Measurements from ENCODE around the gene STK10. TPM values are rescaled to one million over a fixed set of nuclear protein-coding genes. Genes with fewer than 3 reads are reported as not detected.

STK10 gene
- total and polyA plus RNA-seq, 8 donors = 6.6 to 86.6 (median 14.8) TPM

DNA sequence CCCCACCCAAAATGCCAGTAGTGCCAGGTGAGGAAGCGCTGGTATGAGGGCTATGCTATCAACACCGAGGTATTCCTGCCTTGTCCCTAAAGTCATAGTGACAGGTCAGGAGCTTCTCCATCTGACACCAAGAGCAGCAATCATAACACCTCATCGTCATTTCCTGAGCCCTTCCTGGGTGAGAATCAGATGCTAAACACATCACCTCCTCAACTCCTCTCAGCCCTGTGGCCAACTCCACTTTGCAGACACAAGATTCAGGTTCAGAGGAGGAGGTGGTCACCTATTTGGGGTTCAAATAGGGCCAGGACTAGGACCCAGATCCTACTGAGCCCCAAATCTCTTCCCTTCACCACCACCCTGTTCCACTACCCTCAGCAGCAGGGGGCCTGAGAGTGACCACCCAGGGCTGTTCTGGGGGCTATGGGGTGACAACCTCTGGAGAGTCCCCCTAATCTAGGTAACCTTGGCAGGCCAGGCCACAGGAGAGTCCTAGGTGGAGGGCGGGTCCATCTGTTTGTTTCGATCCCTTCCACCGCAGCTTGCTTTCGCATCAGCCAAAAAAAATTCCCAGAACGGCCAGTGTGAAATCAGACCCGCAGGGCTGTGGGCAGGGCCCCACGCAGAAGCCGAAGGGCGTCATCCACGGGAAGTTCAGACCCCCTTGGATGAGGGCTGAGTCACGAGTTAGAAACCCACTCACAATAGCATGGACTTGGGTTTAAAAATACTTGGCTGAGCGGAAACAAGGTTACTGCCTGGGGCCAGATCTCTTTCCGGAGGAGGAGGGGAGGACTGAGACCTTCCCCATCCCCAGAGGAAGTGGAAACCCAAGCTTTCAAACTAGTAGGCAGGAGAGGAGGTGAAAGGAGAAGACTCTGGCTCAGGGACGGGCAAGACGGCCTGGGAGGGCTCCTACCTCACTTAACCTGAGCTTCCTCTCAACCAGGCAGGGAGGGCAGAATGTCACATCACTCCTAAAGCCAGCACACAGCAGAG lies 8.7 kb downstream of the STK10 start:
- peaks cover 0 to 6% (median 0%) of the 10 kb centered on the region in 4 donors for H3K36me3 ChIP-seq
- no peaks in the 10 kb centered on the region for H3K9me3 ChIP-seq
- H3K4me1 ChIP-seq = peaks cover 20 to 88% (median 49%) of the 10 kb centered on the region in 4 donors
- H3K27me3 ChIP-seq = no peaks in the 10 kb centered on the region
- TF ChIP-seq POLR2A (IDR thresholded peaks at IDR 0.05) (no peak), POLR2AphosphoS5 (IDR thresholded peaks at IDR 0.05) (peak in 1 of 3 donors; percentile 11), EP300 (IDR thresholded peaks at IDR 0.05) (no peak)
- TF ChIP-seq, protein P1, sequence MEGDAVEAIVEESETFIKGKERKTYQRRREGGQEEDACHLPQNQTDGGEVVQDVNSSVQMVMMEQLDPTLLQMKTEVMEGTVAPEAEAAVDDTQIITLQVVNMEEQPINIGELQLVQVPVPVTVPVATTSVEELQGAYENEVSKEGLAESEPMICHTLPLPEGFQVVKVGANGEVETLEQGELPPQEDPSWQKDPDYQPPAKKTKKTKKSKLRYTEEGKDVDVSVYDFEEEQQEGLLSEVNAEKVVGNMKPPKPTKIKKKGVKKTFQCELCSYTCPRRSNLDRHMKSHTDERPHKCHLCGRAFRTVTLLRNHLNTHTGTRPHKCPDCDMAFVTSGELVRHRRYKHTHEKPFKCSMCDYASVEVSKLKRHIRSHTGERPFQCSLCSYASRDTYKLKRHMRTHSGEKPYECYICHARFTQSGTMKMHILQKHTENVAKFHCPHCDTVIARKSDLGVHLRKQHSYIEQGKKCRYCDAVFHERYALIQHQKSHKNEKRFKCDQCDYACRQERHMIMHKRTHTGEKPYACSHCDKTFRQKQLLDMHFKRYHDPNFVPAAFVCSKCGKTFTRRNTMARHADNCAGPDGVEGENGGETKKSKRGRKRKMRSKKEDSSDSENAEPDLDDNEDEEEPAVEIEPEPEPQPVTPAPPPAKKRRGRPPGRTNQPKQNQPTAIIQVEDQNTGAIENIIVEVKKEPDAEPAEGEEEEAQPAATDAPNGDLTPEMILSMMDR (IDR thresholded peaks at IDR 0.05) = no peak
- peak overlapping the region; percentile 59 to 86 (median 63) for H3K27ac ChIP-seq
- intact Hi-C loops (cut with DNase I; ENCODE audit: low total_unique reads) = no loop called here
- WGBS, 5 donors = 53 to 81% (median 59%) methylated on average over 13 to 18 of the region's 18 CpGs
- H3K4me3 ChIP-seq = peak overlapping the region in 2 of 4 donors; percentile 10 to 31
- DNase-seq = peak in 1 of 2 donors; percentile 65

DNA sequence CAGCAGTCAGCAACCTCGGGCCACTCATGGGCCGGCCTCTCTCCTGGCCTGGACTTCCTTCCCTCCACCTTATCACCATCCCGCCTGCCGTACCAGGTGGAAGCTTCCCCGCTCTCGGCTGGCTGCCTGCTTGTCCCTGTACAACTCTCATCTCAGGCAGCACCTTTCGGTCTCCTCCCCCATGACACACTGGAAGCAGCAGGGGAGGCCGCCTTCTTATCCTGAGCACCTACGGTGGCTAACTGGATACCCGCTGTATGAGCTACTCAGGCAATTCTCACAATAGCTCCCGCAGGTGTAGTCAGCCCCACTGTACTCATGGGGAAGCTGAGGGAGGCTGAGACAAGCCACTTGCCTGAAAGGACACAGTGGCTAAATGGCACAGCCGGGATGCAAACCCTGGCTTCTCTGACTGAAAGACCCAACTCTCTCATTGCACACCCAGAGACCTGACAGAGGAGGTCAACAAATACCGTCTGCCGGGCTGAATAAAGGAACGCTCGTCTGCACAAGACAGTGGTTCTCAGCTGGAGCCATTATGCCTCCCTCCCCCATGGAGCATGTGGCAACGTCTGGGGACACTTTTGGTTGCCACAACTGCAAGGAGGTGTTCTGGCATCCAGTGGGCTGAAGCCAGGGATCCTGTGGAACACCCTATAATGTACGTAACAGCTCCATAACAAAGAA lies 9.6 kb downstream of the STK10 start:
- DNase-seq = peak; percentile 76 to 86

DNA sequence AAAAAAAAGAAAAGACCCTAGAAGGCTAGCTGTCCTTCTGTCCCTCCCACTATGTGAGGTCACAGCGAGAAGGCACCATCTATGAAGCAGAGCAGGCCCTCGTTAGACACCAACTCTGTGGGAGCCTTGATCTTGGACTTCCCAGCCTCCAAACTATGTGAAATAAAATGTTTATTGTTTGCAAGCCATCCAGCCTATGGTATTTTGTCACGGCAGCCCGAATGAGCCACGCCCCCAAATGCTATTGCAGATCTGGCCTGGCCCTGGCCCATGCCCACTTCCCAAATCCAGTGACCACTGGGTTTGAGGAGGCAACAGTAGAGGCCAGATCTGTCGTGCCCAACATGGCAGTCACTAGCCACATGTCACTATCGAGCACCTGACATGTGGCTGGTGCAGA lies 10.8 kb downstream of the STK10 start:
- 80 to 85% (median 83%) methylated on average over 7 of the region's 7 CpGs for WGBS, 5 donors
- peak overlapping the region in 2 of 5 donors; percentile 1 to 63 for H3K27ac ChIP-seq
- peaks cover 20 to 91% (median 48%) of the 10 kb centered on the region in 4 donors for H3K4me1 ChIP-seq

More for the DNA sequence above, 9.6 kb downstream of the STK10 start:
- Histone ChIP-seq H3K9me3 (no peaks in the 10 kb centered on the region), H3K27ac (peak overlapping the region; percentile 59 to 86 (median 63)), H3K4me3 (peak overlapping the region in 1 of 4 donors; percentile 31), H3K27me3 (no peaks in the 10 kb centered on the region), H3K4me1 (peaks cover 20 to 88% (median 51%) of the 10 kb centered on the region in 4 donors), H3K36me3 (peaks cover 0 to 6% (median 0%) of the 10 kb centered on the region in 4 donors)
- intact Hi-C loops (cut with DNase I; ENCODE audit: low total_unique reads) = no loop called here
- TF ChIP-seq EP300 (IDR thresholded peaks at IDR 0.05) (no peak), POLR2AphosphoS5 (IDR thresholded peaks at IDR 0.05) (peak in 2 of 3 donors; percentile 64 to 84), POLR2A (IDR thresholded peaks at IDR 0.05) (no peak)
- TF ChIP-seq, protein P1 (IDR thresholded peaks at IDR 0.05) = no peak
- WGBS, 5 donors = 28 to 54% (median 38%) methylated on average over 16 to 18 of the region's 18 CpGs

More for the DNA sequence above, 10.8 kb downstream of the STK10 start:
- no peak for DNase-seq
- H3K27me3 ChIP-seq = no peaks in the 10 kb centered on the region
- peaks cover 0 to 6% (median 0%) of the 10 kb centered on the region in 4 donors for H3K36me3 ChIP-seq
- H3K4me3 ChIP-seq = no peak overlapping the region
- TF ChIP-seq, protein P1 (IDR thresholded peaks at IDR 0.05) = no peak
- TF ChIP-seq POLR2AphosphoS5 (IDR thresholded peaks at IDR 0.05) (no peak), POLR2A (IDR thresholded peaks at IDR 0.05) (no peak), EP300 (IDR thresholded peaks at IDR 0.05) (no peak)
- intact Hi-C loops (cut with DNase I; ENCODE audit: low total_unique reads) = no loop called here
- no peaks in the 10 kb centered on the region for H3K9me3 ChIP-seq

Data from stomach (tissue), 9 donors.